GM23338 (cell line): ENCODE results near the gene TMEM135. TPM values are rescaled to one million over a fixed set of nuclear protein-coding genes. Genes with fewer than 3 reads are reported as not detected.

Source experiments
- ATAC-seq: fragments of 200-7000 bp; cut with Tn5 transposase; 3 replicates; pipeline ENCODE4 v1.9.1; 2020
- DNase-seq: peaks from one replicate; pipeline ENCODE4 v3.0.0-alpha.2; 2015; ENCODE audit warnings: low spot score
- H2AFZ ChIP-seq: fragments of 200-600 bp; sonication (generic); 2 replicates; pipeline ENCODE4 v1.8.0; 2016; ENCODE audit warnings: antibody characterized with exemption, mild to moderate bottlenecking, moderate library complexity
- H3F3A ChIP-seq: fragments of 200-600 bp; sonication (generic); replicated peaks from 2 replicates; pipeline ENCODE4 v1.8.0; 2017; ENCODE audit warnings: antibody characterized with exemption, mixed run types, low read depth
- H3K27ac ChIP-seq: fragments of 200-600 bp; sonication (generic); 2 replicates; pipeline ENCODE4 v1.6.1; 2016; ENCODE audit warnings: low read depth
- H3K27me3 ChIP-seq: fragments of 200-600 bp; sonication (generic); 2 replicates; pipeline ENCODE4 v1.8.0; 2016; ENCODE audit warnings: mild to moderate bottlenecking, mixed run types, moderate library complexity; ENCODE audit not compliant: insufficient read depth
- H3K36me3 ChIP-seq: fragments of 200-600 bp; sonication (generic); 2 replicates; pipeline ENCODE4 v1.8.0; 2016; ENCODE audit warnings: mild to moderate bottlenecking; ENCODE audit not compliant: insufficient read depth
- H3K4me1 ChIP-seq: fragments of 200-600 bp; sonication (generic); 2 replicates; pipeline ENCODE4 v1.8.0; 2016; ENCODE audit warnings: mild to moderate bottlenecking, moderate library complexity; ENCODE audit not compliant: insufficient read depth
- H3K4me2 ChIP-seq: fragments of 200-600 bp; sonication (generic); 2 replicates; pipeline ENCODE4 v1.7.1; 2017; ENCODE audit warnings: mixed run types
- H3K4me3 ChIP-seq: fragments of 200-600 bp; sonication (generic); 2 replicates; pipeline ENCODE4 v1.6.1; 2016; ENCODE audit warnings: mixed run types
- H3K79me2 ChIP-seq: fragments of 200-600 bp; sonication (generic); replicated peaks from 2 replicates; pipeline ENCODE4 v1.8.0; 2017; ENCODE audit warnings: mild to moderate bottlenecking; ENCODE audit not compliant: insufficient read depth
- H3K9me2 ChIP-seq: fragments of 200-600 bp; sonication (generic); 2 replicates; pipeline ENCODE4 v1.8.0; 2017; ENCODE audit not compliant: insufficient read depth
- H4K20me1 ChIP-seq: fragments of 200-600 bp; sonication (generic); replicated peaks from 2 replicates; pipeline ENCODE4 v1.8.0; 2017; ENCODE audit warnings: mild to moderate bottlenecking; ENCODE audit not compliant: insufficient read depth
- H3K27ac Mint-ChIP-seq: 2 replicates; pipeline ENCODE4 v1.8.0; 2020; ENCODE audit warnings: inconsistent platforms, mild to moderate bottlenecking, moderate library complexity, mixed read lengths
- H3K27me3 Mint-ChIP-seq: 3 replicates; pipeline ENCODE4 v1.8.0; 2022; ENCODE audit warnings: low read depth, mild to moderate bottlenecking, moderate library complexity, mixed read lengths, inconsistent platforms; ENCODE audit not compliant: insufficient read depth, poor library complexity
- H3K36me3 Mint-ChIP-seq: 3 replicates; pipeline ENCODE4 v1.8.0; 2021; ENCODE audit warnings: low read depth, mild to moderate bottlenecking, inconsistent platforms, moderate library complexity, mixed read lengths
- H3K4me1 Mint-ChIP-seq: 3 replicates; pipeline ENCODE4 v1.8.0; 2020; ENCODE audit warnings: mild to moderate bottlenecking, inconsistent platforms, mixed read lengths
- H3K4me3 Mint-ChIP-seq: 3 replicates; pipeline ENCODE4 v1.8.0; 2021; ENCODE audit warnings: moderate library complexity, mild to moderate bottlenecking, inconsistent platforms, mixed read lengths
- H3K9me3 Mint-ChIP-seq: 3 replicates; pipeline ENCODE4 v1.8.0; 2020; ENCODE audit warnings: moderate library complexity, mild to moderate bottlenecking, inconsistent platforms, mixed read lengths
- CREB1 ChIP-seq: fragments of 250-450 bp; sonication (Bioruptor Pico); IDR thresholded peaks from 2 replicates; pipeline ENCODE4 v1.5.0; 2020; ENCODE audit warnings: low read depth, mild to moderate bottlenecking, moderate library complexity
- EZH2 ChIP-seq: fragments of 200-600 bp; sonication (generic); IDR thresholded peaks from one replicate; pipeline ENCODE4 v1.8.0; 2017; ENCODE audit warnings: antibody characterized with exemption, mild to moderate bottlenecking, low read depth; ENCODE audit not compliant: unreplicated experiment
- EZH2phosphoT487 ChIP-seq: fragments of 200-600 bp; sonication (generic); IDR thresholded peaks from one replicate; pipeline ENCODE4 v1.8.1; 2018; ENCODE audit warnings: antibody characterized with exemption; ENCODE audit not compliant: unreplicated experiment
- JUNB ChIP-seq: IDR thresholded peaks from one replicate; pipeline ENCODE4 v1.6.1; 2016; ENCODE audit warnings: antibody characterized with exemption; ENCODE audit not compliant: unreplicated experiment
- POLR2AphosphoS5 ChIP-seq: IDR thresholded peaks from 2 replicates; pipeline ENCODE4 v1.6.1; 2016; ENCODE audit warnings: antibody characterized with exemption, low read depth
- ZNF114 ChIP-seq: fragments of 250-450 bp; sonication (Bioruptor Pico); IDR thresholded peaks from 2 replicates; pipeline ENCODE4 v1.5.0; 2020; ENCODE audit warnings: mild to moderate bottlenecking, moderate library complexity
- ZNF331 ChIP-seq: fragments of 250-450 bp; sonication (Bioruptor Pico); IDR thresholded peaks from 2 replicates; pipeline ENCODE4 v1.5.0; 2020; ENCODE audit warnings: low read depth, mild to moderate bottlenecking, moderate library complexity
- polyA plus RNA-seq: library from polyadenylated mRNA; unstranded; fragments of >200 nt; fragmentation: Nextera tagmentation; extraction: Ambion mirVana; gene quantifications from 2 replicates; pipeline ENCODE4 v1.2.1, GENCODE V29; 2016
- total RNA-seq: library from RNA; depleted of rRNA; stranded (reverse); fragments of >200 nt; shearing (Covaris generic); gene quantifications from 2 replicates; pipeline ENCODE4 v1.2.3, GENCODE V29; 2014
- TF ChIP-seq, protein P1 (sequence below): IDR thresholded peaks from one replicate; pipeline ENCODE4 v1.6.1; 2018; ENCODE audit warnings: antibody characterized with exemption; ENCODE audit not compliant: unreplicated experiment
- TF ChIP-seq, protein P2 (sequence below), 2 experiments: fragments of 200-600 bp in 1 of 2; sonication (generic) in 1 of 2; conservative IDR thresholded peaks; 2 replicates each; pipeline versions ENCODE4 v1.5.1 to v1.6.1; 2016 to 2017; ENCODE audit warnings: antibody characterized with exemption in 2 of 2, low read depth in 2 of 2, mild to moderate bottlenecking in 2 of 2, moderate library complexity in 1 of 2
- TF ChIP-seq, protein P3 (sequence below): IDR thresholded peaks from 2 replicates; pipeline ENCODE4 v1.6.1; 2016; ENCODE audit warnings: antibody characterized with exemption

Gene TMEM135
- total and polyA plus RNA-seq, 2 experiments from 2014 or later: 23.4 to 49.9 TPM

DNA sequence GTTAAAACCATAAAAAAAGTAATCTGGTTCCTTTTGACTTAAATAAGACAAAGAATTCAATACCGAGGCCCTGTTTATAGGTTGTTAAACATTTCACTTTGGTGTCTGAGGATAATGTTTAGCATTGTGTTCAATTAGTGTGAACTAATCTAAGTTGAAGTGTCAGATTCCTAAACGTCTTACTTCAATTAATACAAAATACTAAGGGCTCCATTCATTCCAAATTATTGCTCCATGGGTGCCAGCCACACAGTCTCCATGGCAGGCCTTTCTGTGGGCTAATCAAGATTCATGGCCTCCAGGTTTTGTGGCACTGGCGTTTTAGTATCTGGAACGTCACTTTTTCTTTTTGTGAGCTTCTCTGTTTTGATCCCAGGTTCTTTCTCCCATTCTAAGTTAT lies 89.4 kb downstream of the TMEM135 start (continued):
- TF ChIP-seq, protein P1, sequence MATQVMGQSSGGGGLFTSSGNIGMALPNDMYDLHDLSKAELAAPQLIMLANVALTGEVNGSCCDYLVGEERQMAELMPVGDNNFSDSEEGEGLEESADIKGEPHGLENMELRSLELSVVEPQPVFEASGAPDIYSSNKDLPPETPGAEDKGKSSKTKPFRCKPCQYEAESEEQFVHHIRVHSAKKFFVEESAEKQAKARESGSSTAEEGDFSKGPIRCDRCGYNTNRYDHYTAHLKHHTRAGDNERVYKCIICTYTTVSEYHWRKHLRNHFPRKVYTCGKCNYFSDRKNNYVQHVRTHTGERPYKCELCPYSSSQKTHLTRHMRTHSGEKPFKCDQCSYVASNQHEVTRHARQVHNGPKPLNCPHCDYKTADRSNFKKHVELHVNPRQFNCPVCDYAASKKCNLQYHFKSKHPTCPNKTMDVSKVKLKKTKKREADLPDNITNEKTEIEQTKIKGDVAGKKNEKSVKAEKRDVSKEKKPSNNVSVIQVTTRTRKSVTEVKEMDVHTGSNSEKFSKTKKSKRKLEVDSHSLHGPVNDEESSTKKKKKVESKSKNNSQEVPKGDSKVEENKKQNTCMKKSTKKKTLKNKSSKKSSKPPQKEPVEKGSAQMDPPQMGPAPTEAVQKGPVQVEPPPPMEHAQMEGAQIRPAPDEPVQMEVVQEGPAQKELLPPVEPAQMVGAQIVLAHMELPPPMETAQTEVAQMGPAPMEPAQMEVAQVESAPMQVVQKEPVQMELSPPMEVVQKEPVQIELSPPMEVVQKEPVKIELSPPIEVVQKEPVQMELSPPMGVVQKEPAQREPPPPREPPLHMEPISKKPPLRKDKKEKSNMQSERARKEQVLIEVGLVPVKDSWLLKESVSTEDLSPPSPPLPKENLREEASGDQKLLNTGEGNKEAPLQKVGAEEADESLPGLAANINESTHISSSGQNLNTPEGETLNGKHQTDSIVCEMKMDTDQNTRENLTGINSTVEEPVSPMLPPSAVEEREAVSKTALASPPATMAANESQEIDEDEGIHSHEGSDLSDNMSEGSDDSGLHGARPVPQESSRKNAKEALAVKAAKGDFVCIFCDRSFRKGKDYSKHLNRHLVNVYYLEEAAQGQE: no peak
- TF ChIP-seq JUNB (no peak), EZH2 (no peak), ZNF331 (no peak), CREB1 (no peak), EZH2phosphoT487 (no peak), ZNF114 (CRISPR knock-in tag) (no peak)
- TF ChIP-seq, protein P2, sequence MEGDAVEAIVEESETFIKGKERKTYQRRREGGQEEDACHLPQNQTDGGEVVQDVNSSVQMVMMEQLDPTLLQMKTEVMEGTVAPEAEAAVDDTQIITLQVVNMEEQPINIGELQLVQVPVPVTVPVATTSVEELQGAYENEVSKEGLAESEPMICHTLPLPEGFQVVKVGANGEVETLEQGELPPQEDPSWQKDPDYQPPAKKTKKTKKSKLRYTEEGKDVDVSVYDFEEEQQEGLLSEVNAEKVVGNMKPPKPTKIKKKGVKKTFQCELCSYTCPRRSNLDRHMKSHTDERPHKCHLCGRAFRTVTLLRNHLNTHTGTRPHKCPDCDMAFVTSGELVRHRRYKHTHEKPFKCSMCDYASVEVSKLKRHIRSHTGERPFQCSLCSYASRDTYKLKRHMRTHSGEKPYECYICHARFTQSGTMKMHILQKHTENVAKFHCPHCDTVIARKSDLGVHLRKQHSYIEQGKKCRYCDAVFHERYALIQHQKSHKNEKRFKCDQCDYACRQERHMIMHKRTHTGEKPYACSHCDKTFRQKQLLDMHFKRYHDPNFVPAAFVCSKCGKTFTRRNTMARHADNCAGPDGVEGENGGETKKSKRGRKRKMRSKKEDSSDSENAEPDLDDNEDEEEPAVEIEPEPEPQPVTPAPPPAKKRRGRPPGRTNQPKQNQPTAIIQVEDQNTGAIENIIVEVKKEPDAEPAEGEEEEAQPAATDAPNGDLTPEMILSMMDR (conservative IDR thresholded peaks at IDR 0.05; ENCODE audit: low read depth in 2 of 2): no peak
- TF ChIP-seq, protein P3, sequence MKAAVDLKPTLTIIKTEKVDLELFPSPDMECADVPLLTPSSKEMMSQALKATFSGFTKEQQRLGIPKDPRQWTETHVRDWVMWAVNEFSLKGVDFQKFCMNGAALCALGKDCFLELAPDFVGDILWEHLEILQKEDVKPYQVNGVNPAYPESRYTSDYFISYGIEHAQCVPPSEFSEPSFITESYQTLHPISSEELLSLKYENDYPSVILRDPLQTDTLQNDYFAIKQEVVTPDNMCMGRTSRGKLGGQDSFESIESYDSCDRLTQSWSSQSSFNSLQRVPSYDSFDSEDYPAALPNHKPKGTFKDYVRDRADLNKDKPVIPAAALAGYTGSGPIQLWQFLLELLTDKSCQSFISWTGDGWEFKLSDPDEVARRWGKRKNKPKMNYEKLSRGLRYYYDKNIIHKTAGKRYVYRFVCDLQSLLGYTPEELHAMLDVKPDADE: no peak

GRCh38 chr11:87128372-87128771 lies 90.6 kb downstream of the TMEM135 start:
- ATAC-seq: no peak
- 0 out of 3 replicates have a peak, but pooled peaks cover 4% of the 10 kb centered on the region for H3K9me3 Mint-ChIP-seq
- Histone ChIP-seq H3F3A (no peaks in the 10 kb centered on the region), H3K4me2 (no peak overlapping the region), H3K27ac (no peak overlapping the region), H3K4me1 (no peaks in the 10 kb centered on the region), H3K79me2 (peaks cover 4% of the 10 kb centered on the region), H3K36me3 (no peaks in the 10 kb centered on the region), H3K4me3 (no peak overlapping the region), H3K9me2 (no peaks in the 10 kb centered on the region), H2AFZ (no peak overlapping the region), H4K20me1 (no peaks in the 10 kb centered on the region), H3K27me3 (no peaks in the 10 kb centered on the region)
- no peak for TF ChIP-seq POLR2AphosphoS5
- no peak for TF ChIP-seq EZH2
- TF ChIP-seq, protein P2 (conservative IDR thresholded peaks at IDR 0.05; ENCODE audit: low read depth in 2 of 2): no peak
- TF ChIP-seq CREB1: no peak
- TF ChIP-seq, protein P3: no peak
- no peak overlapping the region for H3K27ac Mint-ChIP-seq
- no peaks in the 10 kb centered on the region for H3K4me1 Mint-ChIP-seq
- H3K4me3 Mint-ChIP-seq: no peak overlapping the region
- peaks cover 2% of the 10 kb centered on the region for H3K27me3 Mint-ChIP-seq
- no peak for DNase-seq
- H3K36me3 Mint-ChIP-seq: no peaks in the 10 kb centered on the region
